Uterus (tissue), 2 donors: ENCODE measurements around the gene FOSL2.

ENCODE experiments used
- POLR2A ChIP-seq, 2 donors: fragments of 450-650 bp; IDR thresholded peaks; one replicate each; pipeline ENCODE4 v1.6.1; 2016; ENCODE audit warnings: antibody characterized with exemption in 2 of 2, mild to moderate bottlenecking in 1 of 2, moderate library complexity in 1 of 2
- TF ChIP-seq, protein P1 (sequence below), 4 experiments: fragments of 200-600 bp in 2 of 4; fragments of 450-650 bp in 2 of 4; sonication (generic) in 2 of 4; IDR thresholded peaks; one replicate each; pipeline ENCODE4 v1.5.1; 2016 to 2019; ENCODE audit warnings: antibody characterized with exemption in 4 of 4, mild to moderate bottlenecking in 2 of 4, moderate library complexity in 1 of 4

GRCh38 chr2:28362991-28363521 lies 29.6 kb upstream of the FOSL2 start:
- no peak for TF ChIP-seq POLR2A (IDR thresholded peaks at IDR 0.05)
- TF ChIP-seq, protein P1, sequence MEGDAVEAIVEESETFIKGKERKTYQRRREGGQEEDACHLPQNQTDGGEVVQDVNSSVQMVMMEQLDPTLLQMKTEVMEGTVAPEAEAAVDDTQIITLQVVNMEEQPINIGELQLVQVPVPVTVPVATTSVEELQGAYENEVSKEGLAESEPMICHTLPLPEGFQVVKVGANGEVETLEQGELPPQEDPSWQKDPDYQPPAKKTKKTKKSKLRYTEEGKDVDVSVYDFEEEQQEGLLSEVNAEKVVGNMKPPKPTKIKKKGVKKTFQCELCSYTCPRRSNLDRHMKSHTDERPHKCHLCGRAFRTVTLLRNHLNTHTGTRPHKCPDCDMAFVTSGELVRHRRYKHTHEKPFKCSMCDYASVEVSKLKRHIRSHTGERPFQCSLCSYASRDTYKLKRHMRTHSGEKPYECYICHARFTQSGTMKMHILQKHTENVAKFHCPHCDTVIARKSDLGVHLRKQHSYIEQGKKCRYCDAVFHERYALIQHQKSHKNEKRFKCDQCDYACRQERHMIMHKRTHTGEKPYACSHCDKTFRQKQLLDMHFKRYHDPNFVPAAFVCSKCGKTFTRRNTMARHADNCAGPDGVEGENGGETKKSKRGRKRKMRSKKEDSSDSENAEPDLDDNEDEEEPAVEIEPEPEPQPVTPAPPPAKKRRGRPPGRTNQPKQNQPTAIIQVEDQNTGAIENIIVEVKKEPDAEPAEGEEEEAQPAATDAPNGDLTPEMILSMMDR (IDR thresholded peaks at IDR 0.05), result no peak
